ENCODE results near the gene INTS15.

GRCh38 chr7:6600093-6600492 is 10.3 kb downstream of the INTS15 start:
- TF ChIP-seq ZNF274 (IDR thresholded peaks at IDR 0.05; ENCODE audit: low read depth, low read length) (no peak), SUZ12 (IDR thresholded peaks at IDR 0.05; ENCODE audit: extremely low read depth, insufficient read depth, insufficient read length) (no peak)

Data from NT2/D1 (cell line).